OCI-LY7 (cell line): ENCODE measurements around the gene CSRP3. TPM values are rescaled to one million over a fixed set of nuclear protein-coding genes. Genes with fewer than 3 reads are reported as not detected.

Experiments used
- BruUV-seq: library from RNA; stranded (reverse); fragments of 400-500 nt; replicated peaks from 2 replicates; lab custom pipeline; 2021; lab: Mats Ljungman, UMichigan
- CTCF ChIA-PET: fragments of 300-600 bp; sonication (Branson Sonifier 250); formaldehyde crosslinking; loops from one replicate; lab custom pipeline; 2022; ENCODE audit warnings: antibody characterized with exemption; ENCODE audit not compliant: unreplicated experiment; lab: Charles Lee
- POLR2A ChIA-PET: fragments of 300-600 bp; sonication (Branson Sonifier 250); formaldehyde crosslinking; loops from one replicate; lab custom pipeline; 2022; ENCODE audit warnings: antibody characterized with exemption; lab: Charles Lee
- DNase-seq: peaks from one replicate; pipeline ENCODE4 v3.0.0-alpha.2; 2015; ENCODE audit warnings: low spot score
- H2AFZ ChIP-seq: fragments of 200-600 bp; sonication (generic), shearing (Covaris generic); 2 replicates; pipeline ENCODE4 v1.6.1; 2014; ENCODE audit warnings: mild to moderate bottlenecking, antibody characterized with exemption, low read length, moderate library complexity
- H3K27ac ChIP-seq: fragments of 200-600 bp; sonication (generic); 2 replicates; pipeline ENCODE4 v1.5.1; 2014; ENCODE audit warnings: mixed run types, low read depth, mild to moderate bottlenecking, moderate library complexity, low read length, inconsistent platforms; ENCODE audit not compliant: poor library complexity, severe bottlenecking
- H3K36me3 ChIP-seq: fragments of 200-600 bp; sonication (generic); 2 replicates; pipeline ENCODE4 v1.6.1; 2014; ENCODE audit warnings: mild to moderate bottlenecking, antibody characterized with exemption, low read length, moderate library complexity, mixed read lengths; ENCODE audit not compliant: insufficient read depth
- H3K4me1 ChIP-seq: fragments of 200-600 bp; sonication (generic); 2 replicates; pipeline ENCODE4 v1.5.1; 2014; ENCODE audit warnings: mild to moderate bottlenecking, low read length; ENCODE audit not compliant: insufficient read depth, poor library complexity, severe bottlenecking
- H3K4me2 ChIP-seq: fragments of 200-600 bp; sonication (generic); 2 replicates; pipeline ENCODE4 v1.6.1; 2014; ENCODE audit warnings: mild to moderate bottlenecking, low read length
- H3K4me3 ChIP-seq: fragments of 200-600 bp; sonication (generic); 2 replicates; pipeline ENCODE4 v1.5.1; 2014; ENCODE audit warnings: mild to moderate bottlenecking, low read depth, low read length; ENCODE audit not compliant: poor library complexity, severe bottlenecking
- H3K79me2 ChIP-seq: fragments of 200-600 bp; sonication (generic); 2 replicates; pipeline ENCODE4 v1.6.1; 2016; ENCODE audit warnings: low read depth, mild to moderate bottlenecking, low read length, moderate library complexity, mixed read lengths; ENCODE audit not compliant: insufficient read depth
- H3K9me2 ChIP-seq: fragments of 200-600 bp; sonication (generic); 2 replicates; pipeline ENCODE4 v1.6.1; 2016; ENCODE audit warnings: mild to moderate bottlenecking, low read length, mixed read lengths; ENCODE audit not compliant: insufficient read depth
- H3K9me3 ChIP-seq: fragments of 200-600 bp; sonication (generic); 2 replicates; pipeline ENCODE4 v1.6.1; 2014; ENCODE audit warnings: mild to moderate bottlenecking, mixed run types, low read length, mixed read lengths
- H4K20me1 ChIP-seq: fragments of 200-600 bp; sonication (generic); 2 replicates; pipeline ENCODE4 v1.6.1; 2014; ENCODE audit warnings: mild to moderate bottlenecking, antibody characterized with exemption, low read length, moderate library complexity, mixed read lengths; ENCODE audit not compliant: insufficient read depth
- CTCF ChIP-seq: fragments of 200-600 bp; sonication (generic); conservative IDR thresholded peaks from 2 replicates; pipeline ENCODE4 v1.5.1; 2014; ENCODE audit warnings: mild to moderate bottlenecking, antibody characterized with exemption, low read length, moderate library complexity, mixed read lengths
- EZH2phosphoT487 ChIP-seq: fragments of 200-600 bp; sonication (generic); IDR thresholded peaks from 2 replicates; pipeline ENCODE4 v1.6.1; 2018; ENCODE audit warnings: low read depth, borderline replicate concordance, mild to moderate bottlenecking, mixed run types, antibody characterized with exemption, low read length, moderate library complexity, mixed read lengths
- intact Hi-C: fragments of 100-400 bp; cut with micrococcal nuclease; formaldehyde crosslinking; loops from one replicate; pipeline ENCODE4 v1.10.0; 2022; ENCODE audit not compliant: unreplicated experiment
- total RNA-seq, 2 experiments: library from RNA; depleted of rRNA in 1 of 2; stranded (reverse); fragments of >200 nt in 1 of 2; shearing (Covaris generic) in 1 of 2; gene quantifications; 2 replicates each; pipeline ENCODE4 v1.2.3, GENCODE V29; 2014 to 2022

CSRP3 gene
- total RNA-seq, 2 experiments from 2014 or later, result not detected

GRCh38 chr11:19240420-19241259, 38.9 kb upstream of the CSRP3 start, which contains the start of gene E2F8:
Gene E2F8 (minus strand): TSS chr11:19240945. CDS start chr11:19240121, 824 bp downstream.
- Histone ChIP-seq H4K20me1 (0 out of 2 replicates have a peak, but pooled peaks cover 3% of the 10 kb centered on the region), H3K36me3 (peaks cover 48% of the 10 kb centered on the region), H3K27ac (peak within 1 kb of the TSS; percentile 90), H3K9me3 (no peaks in the 10 kb centered on the region), H3K4me3 (peak within 1 kb of the TSS; percentile 97), H3K4me2 (peak within 1 kb of the TSS; percentile 90), H2AFZ (peak within 1 kb of the TSS; percentile 71), H3K79me2 (peaks cover 48% of the 10 kb centered on the region), H3K4me1 (peaks cover 35% of the 10 kb centered on the region), H3K9me2 (no peaks in the 10 kb centered on the region)
- intact Hi-C loops, result loop anchor here (5.0 kb wide), 3 partner anchors 123 to 713 kb away; partner anchors contain the start of genes TSG101 and ZDHHC13
- CTCF ChIA-PET, result interaction anchor here (0.6 kb wide), 2 partner anchors 54 to 173 kb away, joined by 3 read pairs; no protein-coding TSS in a partner anchor
- TSS peak; percentile 68 for BruUV-seq
- POLR2A ChIA-PET, result no interaction called here
- peak; percentile 97 for DNase-seq
- no peak for TF ChIP-seq CTCF
- TF ChIP-seq EZH2phosphoT487, result no peak

GRCh38 chr11:19239039-19239438, 37.3 kb upstream of the CSRP3 start:
- no TSS peak for BruUV-seq
- Histone ChIP-seq H3K4me1 (peaks cover 35% of the 10 kb centered on the region), H4K20me1 (0 out of 2 replicates have a peak, but pooled peaks cover 3% of the 10 kb centered on the region), H2AFZ (no peak overlapping the region), H3K4me3 (peak overlapping the region; percentile 97), H3K79me2 (peaks cover 48% of the 10 kb centered on the region), H3K4me2 (peak overlapping the region; percentile 68), H3K9me2 (no peaks in the 10 kb centered on the region), H3K27ac (peak overlapping the region; percentile 9), H3K9me3 (no peaks in the 10 kb centered on the region), H3K36me3 (peaks cover 64% of the 10 kb centered on the region)
- POLR2A ChIA-PET, result interaction anchor here (0.5 to 1.2 kb wide), 7 partner anchors 9 to 1151 kb away, joined by 3 to 5 read pairs (median 4); no protein-coding TSS in a partner anchor
- no peak for TF ChIP-seq CTCF
- TF ChIP-seq EZH2phosphoT487, result no peak
- peak; percentile 24 for DNase-seq
- intact Hi-C loops, result no loop called here
- CTCF ChIA-PET, result no interaction called here
